Measurements from ENCODE around the gene SLAIN1. TPM values are rescaled to one million over a fixed set of nuclear protein-coding genes. Genes with fewer than 3 reads are reported as not detected.

Gene SLAIN1
- total and polyA plus RNA-seq, 2 of the 8 experiments (the other 6 are each of a cell fraction or from before 2014, with no cell fraction given): 35.0 to 37.7 TPM

GRCh38 chr13:77725071-77725470, 27.6 kb downstream of the SLAIN1 start (continued):
- TF ChIP-seq HDAC2 (IDR thresholded peaks at IDR 0.05; ENCODE audit: borderline replicate concordance in 1 of 2, low read depth in 2 of 2, low read length in 2 of 2) (no peak), CBX5 (IDR thresholded peaks at IDR 0.05; ENCODE audit: low read depth, low read length) (no peak), TBP (IDR thresholded peaks at IDR 0.05; ENCODE audit: low read depth, low read length) (no peak), YY1 (IDR thresholded peaks at IDR 0.05; ENCODE audit: low read depth, low read length) (no peak), RAD21 (IDR thresholded peaks at IDR 0.05 in 1 of 2, conservative IDR thresholded peaks at IDR 0.05 in 1 of 2; ENCODE audit: low read depth in 2 of 2, low read length in 2 of 2) (no peak), SP4 (IDR thresholded peaks at IDR 0.05; ENCODE audit: low read length) (no peak)

Data from H1 (cell line).